Left hindlimb (tissue), 1 donor: ENCODE results near the gene PCK1.

ENCODE experiments used
- DNase-seq: peaks from one replicate; pipeline ENCODE4 v3.0.0-alpha.2; 2018

The PCK1 gene

GRCh38 chr20:57577679-57578475 is 17.0 kb downstream of the PCK1 start:
- DNase-seq, result no peak

GRCh38 chr20:57578476-57579165 is 17.7 kb downstream of the PCK1 start:
- DNase-seq, result no peak

- no peak for DNase-seq
These were observed 18.5 kb downstream of the PCK1 start for GRCh38 chr20:57579331-57579897.

- no peak for DNase-seq
These were observed 19.1 kb downstream of the PCK1 start for GRCh38 chr20:57579898-57580447.

- DNase-seq, result no peak
These were observed 19.7 kb downstream of the PCK1 start for GRCh38 chr20:57580478-57581201.

GRCh38 chr20:57581202-57582028 is 20.5 kb downstream of the PCK1 start:
- no peak for DNase-seq

GRCh38 chr20:57582029-57582378 is 21.1 kb downstream of the PCK1 start:
- no peak for DNase-seq

GRCh38 chr20:57582432-57583288 is 21.8 kb downstream of the PCK1 start:
- DNase-seq, result peak; percentile 84

GRCh38 chr20:57583289-57584257 is 22.7 kb downstream of the PCK1 start:
- DNase-seq, result no peak

GRCh38 chr20:57584768-57585461 is 24.0 kb downstream of the PCK1 start:
- DNase-seq, result no peak

GRCh38 chr20:57585466-57586213 is 24.7 kb downstream of the PCK1 start:
- DNase-seq, result no peak

GRCh38 chr20:57586370-57586793 is 25.5 kb downstream of the PCK1 start:
- no peak for DNase-seq

GRCh38 chr20:57586943-57587277 is 26.0 kb downstream of the PCK1 start:
- DNase-seq, result no peak

- no peak for DNase-seq
These were observed 26.5 kb downstream of the PCK1 start for GRCh38 chr20:57587278-57587988.

- no peak for DNase-seq
These were observed 27.1 kb downstream of the PCK1 start for GRCh38 chr20:57587989-57588377.

GRCh38 chr20:57588596-57588995 is 27.7 kb downstream of the PCK1 start:
- no peak for DNase-seq

GRCh38 chr20:57589123-57589727 is 28.3 kb downstream of the PCK1 start:
- DNase-seq, result no peak
